Psoas muscle (tissue), 8 donors: Measurements from ENCODE around the gene CTDP1. TPM values are rescaled to one million over a fixed set of nuclear protein-coding genes. Genes with fewer than 3 reads are reported as not detected.
"Not testable (repeated sequence)": the region's sequence is repeated elsewhere in the genome, so short reads cannot be mapped to it uniquely, and the experiment has no call there.

ENCODE experiments used
- ATAC-seq, 4 donors: fragments of 200-7000 bp; cut with Tn5 transposase; one replicate each; pipeline ENCODE4 v1.9.1; 2020; ENCODE audit warnings: moderate library complexity in 3 of 4, mild to moderate bottlenecking in 2 of 4
- DNase-seq, 2 donors: peaks; one replicate each; pipeline ENCODE4 v3.0.0-alpha.2; 2020
- H3K27ac ChIP-seq: fragments of 200-600 bp; one replicate; pipeline ENCODE4 v1.8.0; 2022
- H3K27me3 ChIP-seq, 3 donors: fragments of 200-600 bp in 1 of 3; one replicate each; pipeline versions ENCODE4 v1.6.1 to v1.8.0; 2013 to 2022; ENCODE audit warnings: low read length in 2 of 3, mild to moderate bottlenecking in 2 of 3, moderate library complexity in 1 of 3; ENCODE audit not compliant: insufficient read depth in 3 of 3
- H3K36me3 ChIP-seq, 2 donors: fragments of 200-600 bp in 1 of 2; one replicate each; pipeline versions ENCODE4 v1.6.1 to v1.8.0; 2013 to 2022; ENCODE audit warnings: low read depth in 1 of 2, mild to moderate bottlenecking in 1 of 2, moderate library complexity in 1 of 2; ENCODE audit not compliant: insufficient read depth in 1 of 2
- H3K4me1 ChIP-seq: fragments of 200-600 bp; one replicate; pipeline ENCODE4 v1.8.0; 2022
- H3K4me3 ChIP-seq: fragments of 200-600 bp; one replicate; pipeline ENCODE4 v1.8.0; 2022; ENCODE audit warnings: mild to moderate bottlenecking
- H3K9me3 ChIP-seq: fragments of 200-600 bp; one replicate; pipeline ENCODE4 v1.8.0; 2022
- WGBS, 3 donors: extraction: QIAGEN DNeasy Blood & Tissue Kit; methylation state at CpG; one replicate each; pipeline versions ENCODE4 v1.1.6 to v1.1.7; 2013; 5-methylcytosine and 5-hydroxymethylcytosine counted together
- intact Hi-C, 2 donors: fragments of 100-400 bp; cut with DNase I; formaldehyde crosslinking; loops; one replicate each; pipeline versions ENCODE4 v1.11.0 to v1.14.2; 2022
- polyA plus RNA-seq, 3 donors: library from polyadenylated mRNA; stranded (reverse); fragments of 200-250 nt; gene quantifications; one replicate each; pipeline ENCODE4 v1.2.3, GENCODE V29; 2013
- total RNA-seq, 4 donors: library from RNA; stranded (reverse); fragmentation: NEBNext Ultra II Directional in 2 of 4; extraction: Animal tissue kit (Norgen Biotek cat#: 25700) in 2 of 4; gene quantifications; one replicate each; pipeline versions ENCODE4 v1.2.1 to v1.2.4, GENCODE V29; 2021 to 2023
- TF ChIP-seq, protein P1 (sequence below): fragments of 200-600 bp; IDR thresholded peaks from one replicate; pipeline ENCODE4 v1.8.0; 2022; ENCODE audit warnings: antibody characterized with exemption
- donor health status: healthy with polysubstance abuse.
- donor health status: DM: no; HTN: no; CAD: no; lungs with moderate emphysema.
- donor health status: Bipolar disorder and iron deficiency.
- donor health status: healthy.
- donor health status: DM: yes; HTN: yes; CAD: no.
- donor health status: DM: no; HTN: no; CAD: no.
- donor health status: DM: no; HTN: no; CAD: no.
- donor health status: DM: yes; HTN: yes; CAD: no.

The CTDP1 gene
- total and polyA plus RNA-seq, 7 donors: 7.6 to 21.6 (median 12.4) TPM

DNA sequence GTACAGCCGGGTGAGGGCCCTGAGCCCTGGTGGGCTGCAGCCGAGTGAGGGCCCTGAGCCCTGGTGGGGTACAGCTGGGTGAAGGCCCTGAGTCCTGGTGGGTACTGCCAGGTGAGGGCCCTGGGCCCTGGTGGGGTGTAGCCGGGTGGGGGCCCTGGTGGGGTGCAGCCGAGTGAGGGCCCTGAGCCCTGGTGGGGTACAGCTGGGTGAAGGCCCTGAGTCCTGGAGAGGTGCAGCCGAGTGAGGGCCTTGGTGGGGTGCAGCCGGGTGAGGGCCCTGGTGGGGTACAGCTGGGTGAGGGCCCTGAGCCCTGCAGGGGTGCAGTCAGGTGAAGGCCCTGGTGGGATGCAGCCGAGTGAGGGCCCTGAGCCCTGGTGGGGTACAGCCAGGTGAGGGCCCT is 37.5 kb downstream of the CTDP1 start:
- no peaks in the 10 kb centered on the region for H3K27me3 ChIP-seq
- H3K4me3 ChIP-seq: no peak overlapping the region
- intact Hi-C loops: no loop called here
- H3K36me3 ChIP-seq: peaks cover 0 to 64% of the 10 kb centered on the region in 2 donors
- TF ChIP-seq, protein P1, sequence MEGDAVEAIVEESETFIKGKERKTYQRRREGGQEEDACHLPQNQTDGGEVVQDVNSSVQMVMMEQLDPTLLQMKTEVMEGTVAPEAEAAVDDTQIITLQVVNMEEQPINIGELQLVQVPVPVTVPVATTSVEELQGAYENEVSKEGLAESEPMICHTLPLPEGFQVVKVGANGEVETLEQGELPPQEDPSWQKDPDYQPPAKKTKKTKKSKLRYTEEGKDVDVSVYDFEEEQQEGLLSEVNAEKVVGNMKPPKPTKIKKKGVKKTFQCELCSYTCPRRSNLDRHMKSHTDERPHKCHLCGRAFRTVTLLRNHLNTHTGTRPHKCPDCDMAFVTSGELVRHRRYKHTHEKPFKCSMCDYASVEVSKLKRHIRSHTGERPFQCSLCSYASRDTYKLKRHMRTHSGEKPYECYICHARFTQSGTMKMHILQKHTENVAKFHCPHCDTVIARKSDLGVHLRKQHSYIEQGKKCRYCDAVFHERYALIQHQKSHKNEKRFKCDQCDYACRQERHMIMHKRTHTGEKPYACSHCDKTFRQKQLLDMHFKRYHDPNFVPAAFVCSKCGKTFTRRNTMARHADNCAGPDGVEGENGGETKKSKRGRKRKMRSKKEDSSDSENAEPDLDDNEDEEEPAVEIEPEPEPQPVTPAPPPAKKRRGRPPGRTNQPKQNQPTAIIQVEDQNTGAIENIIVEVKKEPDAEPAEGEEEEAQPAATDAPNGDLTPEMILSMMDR: no peak
- no peaks in the 10 kb centered on the region for H3K9me3 ChIP-seq
- H3K4me1 ChIP-seq: peaks cover 2% of the 10 kb centered on the region
- DNase-seq (no peak), ATAC-seq (no peak)
- 97 to 98% (median 98%) methylated on average over 7 of the region's 7 CpGs for WGBS, 3 donors
- H3K27ac ChIP-seq: no peak overlapping the region

DNA sequence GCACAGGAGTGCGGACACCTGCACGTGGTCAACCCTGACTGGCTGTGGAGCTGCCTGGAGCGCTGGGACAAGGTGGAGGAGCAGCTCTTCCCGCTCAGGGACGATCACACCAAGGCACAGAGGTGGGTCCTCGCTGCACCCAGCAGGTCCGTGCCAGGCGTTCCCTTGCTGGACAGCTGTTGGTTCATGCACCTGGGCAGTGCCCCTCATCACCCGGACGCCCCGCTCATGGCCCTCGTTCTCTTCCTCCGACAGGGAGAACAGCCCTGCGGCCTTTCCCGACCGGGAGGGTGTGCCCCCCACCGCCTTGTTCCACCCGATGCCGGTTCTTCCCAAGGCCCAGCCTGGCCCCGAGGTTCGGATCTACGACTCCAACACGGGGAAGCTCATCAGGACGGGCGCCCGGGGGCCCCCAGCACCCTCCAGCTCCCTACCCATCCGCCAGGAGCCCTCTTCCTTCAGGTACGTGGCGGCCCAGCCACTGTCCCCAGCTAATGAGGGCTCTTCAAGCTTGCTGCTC is 38.0 kb downstream of the CTDP1 start:
- H3K4me1 ChIP-seq: peaks cover 3% of the 10 kb centered on the region
- WGBS, 3 donors: 95 to 96% (median 96%) methylated on average over 26 to 29 of the region's 29 CpGs
- H3K4me3 ChIP-seq: no peak overlapping the region
- no peaks in the 10 kb centered on the region for H3K9me3 ChIP-seq
- intact Hi-C loops: no loop called here
- H3K36me3 ChIP-seq: peaks cover 0 to 61% of the 10 kb centered on the region in 2 donors
- no peak overlapping the region for H3K27ac ChIP-seq
- ATAC-seq (no peak), DNase-seq (no peak)
- no peaks in the 10 kb centered on the region for H3K27me3 ChIP-seq
- TF ChIP-seq, protein P1: no peak

DNA sequence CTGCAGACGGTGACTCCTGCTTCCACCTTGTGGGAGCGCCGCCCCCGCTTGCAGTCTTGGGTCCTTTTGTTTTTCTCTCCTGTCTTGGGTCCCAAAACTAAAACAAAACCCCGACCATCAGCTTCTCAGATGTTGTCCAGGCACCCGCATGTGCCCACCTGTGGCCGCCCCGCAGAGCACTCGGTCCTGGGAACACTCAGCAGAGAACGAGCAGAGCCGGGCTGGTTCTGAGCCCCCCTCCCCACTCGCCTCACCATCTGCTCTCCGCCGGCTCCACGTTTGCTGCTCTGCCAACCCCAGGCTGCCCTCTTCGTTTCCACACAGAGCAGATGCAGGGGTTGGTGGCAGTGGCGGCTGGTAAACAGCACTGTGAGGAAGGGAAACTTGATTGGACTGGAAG is 38.5 kb downstream of the CTDP1 start:
- Histone ChIP-seq H3K9me3 (no peaks in the 10 kb centered on the region), H3K4me1 (peaks cover 3% of the 10 kb centered on the region), H3K4me3 (no peak overlapping the region), H3K27ac (no peak overlapping the region), H3K36me3 (peaks cover 0 to 61% of the 10 kb centered on the region in 2 donors), H3K27me3 (no peaks in the 10 kb centered on the region)
- WGBS, 3 donors: 91 to 93% (median 93%) methylated on average over 17 of the region's 17 CpGs
- TF ChIP-seq, protein P1: no peak
- intact Hi-C loops: no loop called here
- no peak for ATAC-seq
- no peak for DNase-seq

DNA sequence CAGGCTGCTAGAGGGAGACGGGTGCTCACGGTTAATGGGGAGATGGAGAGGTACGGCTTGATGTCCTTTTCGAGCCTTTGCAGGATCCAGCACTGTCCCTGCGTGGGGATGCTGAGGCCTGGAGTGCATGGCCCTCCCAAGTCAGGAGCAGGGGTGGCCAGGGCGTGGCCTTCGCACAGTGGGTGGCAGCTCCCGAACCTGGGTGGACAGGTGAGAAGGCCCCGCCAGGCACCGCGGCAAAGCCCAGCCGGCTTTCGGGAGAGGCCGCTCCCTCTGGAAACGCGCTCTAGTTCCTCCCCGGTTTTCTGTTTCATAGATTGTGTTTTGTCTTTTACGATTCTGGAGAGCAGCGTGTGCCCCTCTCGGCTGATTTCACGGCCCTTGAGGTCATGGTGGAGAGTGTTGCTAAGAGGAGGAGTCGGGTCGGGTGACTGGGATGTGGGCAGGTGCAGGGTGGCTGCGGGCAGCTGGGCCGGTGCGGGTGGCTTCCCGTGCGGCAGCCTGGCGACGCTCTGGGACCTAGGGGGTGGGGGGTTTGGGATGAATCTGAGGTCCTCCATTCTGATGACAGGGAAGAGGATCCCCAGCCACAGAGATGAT is 39.4 kb downstream of the CTDP1 start:
- Histone ChIP-seq H3K9me3 (no peaks in the 10 kb centered on the region), H3K4me1 (peaks cover 3% of the 10 kb centered on the region), H3K4me3 (no peak overlapping the region), H3K36me3 (peaks cover 0 to 55% of the 10 kb centered on the region in 2 donors), H3K27me3 (no peaks in the 10 kb centered on the region), H3K27ac (no peak overlapping the region)
- TF ChIP-seq, protein P1: no peak
- 92 to 94% (median 93%) methylated on average over 30 of the region's 30 CpGs for WGBS, 3 donors
- no peak for DNase-seq
- intact Hi-C loops: no loop called here
- ATAC-seq: no peak

DNA sequence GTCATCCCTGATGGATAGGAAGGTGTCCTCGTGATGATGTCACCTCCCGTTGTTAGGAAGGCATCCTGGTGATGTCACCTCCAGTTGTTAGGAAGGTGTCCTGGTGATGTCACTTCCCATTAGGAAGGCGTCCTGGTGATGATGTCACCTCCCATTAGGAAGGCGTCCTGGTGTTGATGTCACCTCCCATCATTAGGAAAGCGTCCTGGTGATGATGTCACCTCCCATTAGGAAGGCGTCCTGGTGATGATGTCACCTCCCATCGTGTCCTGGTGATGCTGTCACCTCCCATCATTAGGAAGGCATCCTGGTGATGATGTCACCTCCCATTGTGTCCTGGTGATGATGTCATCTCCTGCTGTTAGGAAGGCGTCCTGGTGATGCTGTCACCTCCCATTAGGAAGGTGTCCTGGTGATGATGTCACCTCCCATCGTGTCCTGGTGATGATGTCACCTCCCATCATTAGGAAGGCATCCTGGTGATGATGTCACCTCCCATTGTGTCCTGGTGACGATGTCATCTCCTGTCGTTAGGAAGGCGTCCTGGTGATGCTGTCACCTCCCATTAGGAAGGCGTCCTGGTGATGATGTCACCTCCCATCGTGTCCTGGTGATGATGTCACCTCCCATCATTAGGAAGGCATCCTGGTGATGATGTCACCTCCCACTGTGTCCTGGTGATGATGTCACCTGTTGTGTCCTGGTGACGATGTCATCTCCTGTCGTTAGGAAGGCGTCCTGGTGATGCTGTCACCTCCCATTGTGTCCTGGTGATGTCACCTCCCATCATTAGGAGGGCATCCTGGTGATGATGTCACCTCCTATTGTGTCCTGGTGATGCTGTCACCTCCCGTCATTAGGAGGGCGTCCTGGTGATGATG is 40.1 kb downstream of the CTDP1 start:
- H3K9me3 ChIP-seq, H3K27ac ChIP-seq, H3K27me3 ChIP-seq, H3K4me1 ChIP-seq, intact Hi-C loops, DNase-seq, ATAC-seq, H3K4me3 ChIP-seq: not testable (repeated sequence)
- peaks cover 0 to 53% of the 10 kb centered on the region in 2 donors for H3K36me3 ChIP-seq
- WGBS, 3 donors: 91 to 94% (median 93%) methylated on average over 18 to 19 of the region's 19 CpGs
